ENCODE measurements around the gene MCU. TPM values are rescaled to one million over a fixed set of nuclear protein-coding genes. Genes with fewer than 3 reads are reported as not detected.

MCU gene
- total and polyA plus RNA-seq, 10 of the 15 experiments (the other 5 are each of a cell fraction or from before 2014, with no cell fraction given) = 5.1 to 49.1 (median 17.9) TPM

DNA sequence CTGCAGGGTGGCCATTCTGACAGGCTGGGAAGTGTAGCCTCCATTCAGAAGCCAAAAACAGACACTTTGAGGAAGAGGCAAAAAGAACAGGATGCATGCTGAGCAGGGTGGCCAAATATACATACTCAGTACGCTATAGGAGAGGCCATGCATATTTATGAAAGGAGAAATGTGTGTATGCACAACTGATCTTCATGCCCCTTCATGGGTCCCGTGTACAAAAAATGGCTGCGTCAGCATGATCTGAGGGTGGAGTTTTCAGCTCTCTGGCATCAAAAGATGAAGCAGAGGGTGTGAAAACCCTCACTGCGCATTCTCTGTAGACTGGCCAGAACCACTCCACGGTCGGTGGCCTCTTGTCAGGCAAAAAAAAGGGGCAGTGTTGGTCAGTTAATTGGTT is 166.1 kb downstream of the MCU start:
- 92% methylated on average over 6 of the region's 6 CpGs for WGBS (ENCODE audit: insufficient coverage, insufficient replicate concordance, low lambda C conversion rate, missing lambda C conversion rate)
- H2AFZ ChIP-seq (ENCODE audit: control insufficient read depth, low read depth, low read length) = no peak overlapping the region
- no peaks in the 10 kb centered on the region for H3K79me2 ChIP-seq (ENCODE audit: control insufficient read depth, insufficient read depth, low read length)
- no peak overlapping the region for H3K4me3 ChIP-seq
- ATAC-seq (no peak), FAIRE-seq (no peak), DNase-seq (ENCODE audit: low read depth, low spot score) (no peak)
- no peaks in the 10 kb centered on the region for H3K27me3 ChIP-seq (replicated peaks in 1 of 2; ENCODE audit: control insufficient read depth in 2 of 2, insufficient read depth in 2 of 2, low read length in 1 of 2)
- no peaks in the 10 kb centered on the region for H4K20me1 ChIP-seq (ENCODE audit: control insufficient read depth, insufficient read depth)
- POLR2A ChIA-PET = no interaction called here
- H3K27ac ChIP-seq (ENCODE audit: control insufficient read depth, insufficient read depth) = no peak overlapping the region
- SMC1A ChIA-PET (ENCODE audit: uncharacterized antibody, unreplicated experiment) = interaction anchor here (1.0 to 1.3 kb wide), 3 partner anchors 11 to 379 kb away, joined by 3 to 4 read pairs (median 3); no protein-coding TSS in a partner anchor
- H3K9ac ChIP-seq (ENCODE audit: control insufficient read depth, insufficient read depth, low read length) = no peak overlapping the region
- CTCF ChIA-PET = no interaction called here
- no peaks in the 10 kb centered on the region for H3K36me3 ChIP-seq (ENCODE audit: control insufficient read depth in 2 of 2, insufficient read depth in 2 of 2, low read length in 1 of 2)
- no peaks in the 10 kb centered on the region for H3K9me3 ChIP-seq (replicated peaks; ENCODE audit: control insufficient read depth, insufficient read depth, low read length)
- RAD21 ChIA-PET (ENCODE audit: unreplicated experiment) = no interaction called here
- H3K4me2 ChIP-seq (ENCODE audit: control insufficient read depth, insufficient read depth) = no peak overlapping the region
- intact Hi-C loops (cut with micrococcal nuclease; ENCODE audit: unreplicated experiment) (no loop called here), in situ Hi-C loops (cut with MboI) (no loop called here)
- no peaks in the 10 kb centered on the region for H3K4me1 ChIP-seq (ENCODE audit: control insufficient read depth, insufficient read depth, low read length)
- no TSS peak for BruUV-seq (replicated peaks)
- TF ChIP-seq ASH2L (IDR thresholded peaks at IDR 0.05; ENCODE audit: borderline replicate concordance, low read depth) = no peak
- TF ChIP-seq FOXM1 (IDR thresholded peaks at IDR 0.05; ENCODE audit: low read depth, low read length) = no peak
- TF ChIP-seq NFXL1 (IDR thresholded peaks at IDR 0.05; ENCODE audit: borderline replicate concordance) = no peak
- TF ChIP-seq STAT1 (conservative IDR thresholded peaks at IDR 0.05) = no peak
- TF ChIP-seq MEF2A (IDR thresholded peaks at IDR 0.05; ENCODE audit: insufficient read depth, low read depth, low read length) = no peak
- no peak for TF ChIP-seq ZNF207 (IDR thresholded peaks at IDR 0.05; ENCODE audit: borderline replicate concordance)
- no peak for TF ChIP-seq BCL11A (IDR thresholded peaks at IDR 0.05; ENCODE audit: low read depth, low read length)
- no peak for TF ChIP-seq BRCA1 (IDR thresholded peaks at IDR 0.05; ENCODE audit: low read depth, low read length)

DNA sequence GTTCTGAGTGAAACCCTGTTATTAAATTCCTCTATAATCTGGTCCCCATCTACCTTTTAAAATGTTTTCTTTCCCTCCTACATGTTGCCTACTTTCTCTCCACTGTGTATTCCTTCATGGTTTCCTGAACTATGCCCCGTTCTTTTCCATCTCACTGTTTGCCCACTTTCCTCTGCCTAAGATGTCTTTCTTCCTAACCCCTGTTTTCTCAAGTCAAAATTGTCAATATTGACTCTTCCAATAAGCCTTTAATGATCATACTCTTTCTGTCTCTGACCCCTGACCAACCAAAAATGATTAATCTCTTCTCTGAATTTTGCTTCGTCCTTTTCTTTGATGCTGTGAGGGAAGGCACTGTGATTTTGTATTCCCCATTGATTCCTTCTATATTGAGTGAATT is 171.0 kb downstream of the MCU start:
- Histone ChIP-seq H4K20me1 (ENCODE audit: control insufficient read depth, insufficient read depth) (no peaks in the 10 kb centered on the region), H3K79me2 (ENCODE audit: control insufficient read depth, insufficient read depth, low read length) (no peaks in the 10 kb centered on the region), H3K4me3 (no peak overlapping the region), H3K27me3 (replicated peaks in 1 of 2; ENCODE audit: control insufficient read depth in 2 of 2, insufficient read depth in 2 of 2, low read length in 1 of 2) (no peaks in the 10 kb centered on the region), H3K9me3 (replicated peaks; ENCODE audit: control insufficient read depth, insufficient read depth, low read length) (no peaks in the 10 kb centered on the region), H3K4me1 (ENCODE audit: control insufficient read depth, insufficient read depth, low read length) (no peaks in the 10 kb centered on the region), H3K36me3 (ENCODE audit: control insufficient read depth in 2 of 2, insufficient read depth in 2 of 2, low read length in 1 of 2) (no peaks in the 10 kb centered on the region), H3K9ac (ENCODE audit: control insufficient read depth, insufficient read depth, low read length) (no peak overlapping the region), H2AFZ (ENCODE audit: control insufficient read depth, low read depth, low read length) (no peak overlapping the region), H3K27ac (ENCODE audit: control insufficient read depth, insufficient read depth) (no peak overlapping the region), H3K4me2 (ENCODE audit: control insufficient read depth, insufficient read depth) (no peak overlapping the region)
- WGBS (ENCODE audit: insufficient coverage, insufficient replicate concordance, low lambda C conversion rate, missing lambda C conversion rate) = 98% methylated on average over 2 of the region's 2 CpGs
- ChIA-PET POLR2A (no interaction called here), RAD21 (ENCODE audit: unreplicated experiment) (no interaction called here), CTCF (interaction anchor here (1.1 kb wide), 1 partner anchor 168 kb away, joined by 3 read pairs; no protein-coding TSS in a partner anchor), SMC1A (ENCODE audit: uncharacterized antibody, unreplicated experiment) (no interaction called here)
- BruUV-seq (replicated peaks) = no TSS peak
- in situ Hi-C loops (cut with MboI) (no loop called here), intact Hi-C loops (cut with micrococcal nuclease; ENCODE audit: unreplicated experiment) (no loop called here)
- ATAC-seq (no peak), FAIRE-seq (no peak), DNase-seq (ENCODE audit: low read depth, low spot score) (no peak)
- no peak for TF ChIP-seq BCL11A (IDR thresholded peaks at IDR 0.05; ENCODE audit: low read depth, low read length)
- no peak for TF ChIP-seq YBX1 (IDR thresholded peaks at IDR 0.05)
- TF ChIP-seq, protein P1, sequence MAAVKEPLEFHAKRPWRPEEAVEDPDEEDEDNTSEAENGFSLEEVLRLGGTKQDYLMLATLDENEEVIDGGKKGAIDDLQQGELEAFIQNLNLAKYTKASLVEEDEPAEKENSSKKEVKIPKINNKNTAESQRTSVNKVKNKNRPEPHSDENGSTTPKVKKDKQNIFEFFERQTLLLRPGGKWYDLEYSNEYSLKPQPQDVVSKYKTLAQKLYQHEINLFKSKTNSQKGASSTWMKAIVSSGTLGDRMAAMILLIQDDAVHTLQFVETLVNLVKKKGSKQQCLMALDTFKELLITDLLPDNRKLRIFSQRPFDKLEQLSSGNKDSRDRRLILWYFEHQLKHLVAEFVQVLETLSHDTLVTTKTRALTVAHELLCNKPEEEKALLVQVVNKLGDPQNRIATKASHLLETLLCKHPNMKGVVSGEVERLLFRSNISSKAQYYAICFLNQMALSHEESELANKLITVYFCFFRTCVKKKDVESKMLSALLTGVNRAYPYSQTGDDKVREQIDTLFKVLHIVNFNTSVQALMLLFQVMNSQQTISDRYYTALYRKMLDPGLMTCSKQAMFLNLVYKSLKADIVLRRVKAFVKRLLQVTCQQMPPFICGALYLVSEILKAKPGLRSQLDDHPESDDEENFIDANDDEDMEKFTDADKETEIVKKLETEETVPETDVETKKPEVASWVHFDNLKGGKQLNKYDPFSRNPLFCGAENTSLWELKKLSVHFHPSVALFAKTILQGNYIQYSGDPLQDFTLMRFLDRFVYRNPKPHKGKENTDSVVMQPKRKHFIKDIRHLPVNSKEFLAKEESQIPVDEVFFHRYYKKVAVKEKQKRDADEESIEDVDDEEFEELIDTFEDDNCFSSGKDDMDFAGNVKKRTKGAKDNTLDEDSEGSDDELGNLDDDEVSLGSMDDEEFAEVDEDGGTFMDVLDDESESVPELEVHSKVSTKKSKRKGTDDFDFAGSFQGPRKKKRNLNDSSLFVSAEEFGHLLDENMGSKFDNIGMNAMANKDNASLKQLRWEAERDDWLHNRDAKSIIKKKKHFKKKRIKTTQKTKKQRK (IDR thresholded peaks at IDR 0.05; ENCODE audit: low read depth, low read length) = no peak
- TF ChIP-seq STAT1 (conservative IDR thresholded peaks at IDR 0.05) = no peak
- no peak for TF ChIP-seq RUNX3 (IDR thresholded peaks at IDR 0.05; ENCODE audit: low read length)
- no peak for TF ChIP-seq HDAC2 (IDR thresholded peaks at IDR 0.05)
- no peak for TF ChIP-seq RAD51 (IDR thresholded peaks at IDR 0.05)
- TF ChIP-seq SREBF2 (IDR thresholded peaks at IDR 0.05; ENCODE audit: low read length) = no peak
- no peak for TF ChIP-seq HDGF (IDR thresholded peaks at IDR 0.05)
- no peak for TF ChIP-seq PBX3 (IDR thresholded peaks at IDR 0.05; ENCODE audit: insufficient replicate concordance, low read depth, low read length)

Measured in GM12878 (cell line).